HG02852 (cell line): ENCODE results near the gene ITPR2.
"Not testable (repeated sequence)": the region's sequence is repeated elsewhere in the genome, so short reads cannot be mapped to it uniquely, and the experiment has no call there.

Source experiments
- ATAC-seq: cut with Tn5 transposase; IDR thresholded peaks from one replicate; pipeline ENCODE4 v1.9.1; 2021; ENCODE audit warnings: mild to moderate bottlenecking, moderate library complexity; ENCODE audit not compliant: unreplicated experiment

Gene ITPR2

DNA sequence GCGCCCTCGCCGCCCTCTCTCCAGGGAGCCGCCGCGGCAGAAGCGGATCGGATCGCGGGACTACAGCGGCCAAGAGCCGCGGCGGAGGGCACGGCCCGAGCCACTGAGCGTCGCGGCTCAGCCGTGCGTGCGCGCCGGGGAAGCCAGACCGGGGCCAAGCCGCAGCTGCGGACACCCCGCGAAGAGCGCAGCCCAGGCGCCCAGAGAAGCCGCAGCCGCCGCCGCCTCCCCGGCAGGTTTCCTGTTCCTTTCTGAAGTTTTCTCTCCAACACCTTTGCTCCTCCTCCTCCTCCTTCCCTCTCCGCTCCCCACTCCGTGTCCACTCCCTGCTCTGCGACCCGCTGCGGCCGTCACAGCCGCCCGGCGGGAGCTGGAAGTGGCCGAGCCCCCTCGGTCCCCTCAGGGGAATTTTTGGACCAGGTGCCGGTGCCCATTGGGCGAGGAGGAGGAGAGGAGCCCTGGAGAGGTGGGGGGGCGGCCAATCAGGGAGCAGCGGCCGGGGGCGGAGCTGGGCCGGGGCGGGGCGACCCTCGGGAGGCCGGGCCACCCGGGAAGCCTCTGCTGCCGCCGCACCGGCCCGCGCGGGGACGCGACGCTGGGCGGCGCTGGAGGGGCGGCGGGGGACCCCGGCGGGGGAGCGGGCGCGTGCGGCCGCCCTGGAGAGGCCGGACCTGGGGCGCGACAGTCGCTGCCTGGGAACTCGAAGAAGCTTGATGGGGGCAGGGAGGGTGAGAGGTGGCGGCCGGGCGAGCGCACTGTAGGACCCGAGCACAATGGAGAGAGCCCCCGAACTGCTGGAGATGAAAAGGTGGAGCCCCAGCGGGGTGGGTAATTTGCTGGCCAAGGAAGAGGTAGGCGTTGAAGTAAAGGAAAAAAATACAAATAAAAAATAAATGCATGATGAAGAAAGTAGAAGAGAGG, at the start of gene ITPR2:
TSS of gene ITPR2 (minus strand) at position 373 of the 921 bp plus-strand sequence. CDS start 413 bp downstream, outside the sequence.
- peak; percentile 76 for ATAC-seq

DNA sequence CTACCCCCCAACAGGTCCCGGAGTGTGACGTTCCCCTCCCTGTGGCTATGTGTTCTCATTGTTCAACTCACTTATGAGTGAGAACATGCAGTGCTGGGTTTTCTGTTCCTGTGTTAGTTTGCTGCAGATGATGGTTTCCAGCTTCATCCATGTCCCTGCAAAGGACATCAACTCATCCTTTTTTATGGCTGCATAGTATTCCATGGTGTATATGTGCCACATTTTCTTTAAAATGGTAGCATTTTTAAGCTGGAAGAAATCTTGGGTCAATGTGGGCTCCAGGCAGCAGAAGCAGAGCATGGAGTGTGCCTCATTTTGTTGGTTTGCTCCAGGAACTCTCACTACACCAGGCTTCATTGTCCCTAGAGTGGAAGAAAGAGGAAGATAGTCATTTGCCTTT, 47.6 kb upstream of the ITPR2 start:
- no peak for ATAC-seq

DNA sequence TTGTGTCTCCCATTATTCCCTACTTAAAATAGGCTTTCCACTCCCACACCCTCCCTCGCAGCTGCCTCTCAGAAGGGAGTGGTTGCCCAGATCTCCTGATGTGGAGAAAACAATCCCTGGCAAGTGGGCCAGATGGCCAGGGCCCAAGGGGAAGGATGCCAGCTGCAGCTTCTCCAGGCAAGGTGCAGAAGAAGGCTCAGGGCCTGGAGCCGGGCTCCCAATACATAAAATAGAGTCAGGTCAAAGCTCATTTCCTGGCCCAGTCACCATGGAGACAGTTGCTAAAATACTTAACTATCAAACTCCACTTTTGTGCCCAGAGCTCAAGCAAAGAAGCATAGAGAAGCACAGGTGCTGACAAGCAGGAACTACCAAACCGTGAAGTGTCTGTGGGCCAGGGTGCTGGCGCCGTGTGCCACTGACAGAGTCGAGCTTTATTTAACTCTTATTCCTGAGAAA, 45.7 kb upstream of the ITPR2 start:
- peak; percentile 42 for ATAC-seq

DNA sequence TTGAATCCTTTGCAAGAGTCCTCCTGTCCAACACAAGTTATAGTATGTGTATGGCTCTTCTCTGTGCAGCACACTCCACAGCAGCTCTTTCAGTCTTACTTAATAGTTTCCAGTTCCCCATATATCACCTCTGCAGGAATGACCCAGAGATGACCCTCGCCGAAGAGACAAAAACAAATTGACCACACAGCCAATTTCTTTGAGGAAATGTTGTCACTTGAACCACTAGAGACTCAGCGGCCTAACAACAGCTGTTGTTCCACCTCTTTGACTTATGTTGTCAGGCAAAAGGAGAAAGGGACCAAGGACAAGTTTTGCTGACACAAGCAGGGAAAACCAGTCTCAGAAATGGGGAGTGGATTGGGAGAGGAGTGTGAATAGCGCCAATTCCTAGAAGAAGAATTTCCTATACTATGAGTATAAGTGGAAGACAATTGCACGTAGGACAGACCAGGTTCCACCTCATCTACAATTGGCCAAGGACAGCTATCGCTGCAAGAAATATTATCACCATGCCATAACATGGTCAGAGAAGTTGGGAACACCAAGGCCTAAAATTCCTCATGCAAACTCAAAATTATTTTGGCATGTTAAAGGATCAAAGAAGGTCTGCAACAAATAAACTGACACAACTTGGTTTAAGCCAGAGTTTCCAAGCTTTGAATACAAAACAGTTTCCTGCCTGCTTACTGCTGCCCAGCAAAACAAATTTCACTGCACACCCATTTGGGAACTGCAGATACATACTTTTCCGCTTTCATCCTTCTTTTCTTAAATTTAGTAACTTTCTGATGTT, 41.7 kb upstream of the ITPR2 start:
- ATAC-seq = peak; percentile 66

DNA sequence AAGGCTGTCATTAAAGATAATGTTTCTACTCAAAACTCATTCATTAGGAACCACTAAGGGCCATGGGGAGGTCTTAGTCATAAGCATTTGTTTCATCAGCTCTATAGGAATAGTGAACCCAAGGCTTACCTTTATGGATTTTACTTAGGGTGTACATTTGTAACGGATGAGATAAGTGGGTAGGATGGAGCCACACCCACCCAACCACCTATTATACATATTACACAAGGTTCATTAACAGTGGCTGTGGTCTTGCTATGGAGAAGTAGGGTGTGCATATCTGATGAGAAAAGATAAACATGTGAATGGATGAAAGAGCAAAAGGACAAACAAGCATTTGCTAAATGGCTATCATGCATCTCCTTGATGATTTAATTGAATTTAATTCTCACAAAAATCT, 39.6 kb upstream of the ITPR2 start:
- no peak for ATAC-seq

DNA sequence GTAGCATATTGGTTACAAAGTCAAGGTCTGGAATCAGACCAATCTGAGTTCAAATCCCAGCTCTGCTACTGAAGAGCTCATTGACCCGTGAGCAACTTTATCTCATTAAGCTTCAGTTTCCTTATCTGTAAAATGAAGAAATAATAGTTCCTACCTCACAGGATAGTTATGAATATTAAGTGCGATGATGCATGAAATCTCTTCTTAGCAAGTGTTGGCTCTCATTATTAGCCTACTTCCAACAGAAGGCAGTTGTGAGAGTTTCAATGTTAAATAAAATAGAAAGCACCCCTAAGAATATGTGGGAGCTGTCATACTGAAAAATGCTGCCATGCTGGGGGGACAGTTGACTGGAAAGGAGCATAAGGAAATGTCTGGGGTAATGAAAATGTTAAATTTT, 39.0 kb upstream of the ITPR2 start:
- no peak for ATAC-seq

DNA sequence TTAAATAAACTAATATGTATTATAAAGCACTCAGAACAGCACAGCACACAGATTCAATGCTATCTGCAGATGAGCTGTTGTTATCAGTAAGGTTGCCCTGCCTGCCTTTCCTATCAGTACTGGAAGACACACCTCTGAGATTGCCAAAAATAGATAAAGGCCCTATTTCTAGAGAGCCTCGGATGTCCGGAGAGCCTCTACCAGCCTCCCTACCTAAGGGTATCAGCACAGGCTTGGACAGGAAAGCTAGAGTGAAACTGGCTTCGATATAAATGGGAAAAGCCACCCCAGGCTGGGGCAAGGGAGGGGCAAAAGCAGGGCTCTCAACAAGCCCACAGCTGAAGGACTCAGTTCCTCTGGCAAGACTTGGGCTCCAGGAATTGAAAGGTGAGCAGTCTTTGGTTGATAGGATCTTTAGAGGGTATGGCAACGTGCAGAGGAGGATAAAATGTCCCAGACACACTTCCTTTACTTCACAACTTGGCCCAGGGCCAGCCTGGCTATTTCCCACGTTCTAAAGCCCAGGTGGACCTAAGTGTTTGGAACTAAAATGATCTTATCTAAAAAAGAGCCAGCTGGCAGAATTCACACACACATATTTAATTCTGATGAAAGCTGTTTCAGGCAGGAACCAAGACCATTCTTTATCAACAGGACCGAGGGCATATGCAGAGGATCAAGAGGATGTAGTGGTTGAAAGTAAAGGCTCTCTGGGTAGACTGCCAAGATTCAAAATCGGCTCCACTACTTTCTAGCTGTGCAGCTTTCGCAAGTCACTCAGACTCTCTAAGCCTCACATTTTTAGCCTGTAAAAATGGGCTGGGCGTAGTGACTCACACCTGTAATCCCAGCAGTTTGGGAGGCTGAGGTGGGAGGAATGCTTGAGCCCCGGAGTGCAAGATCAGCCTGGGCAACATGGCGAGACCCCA, 37.8 kb upstream of the ITPR2 start:
- ATAC-seq = no peak

DNA sequence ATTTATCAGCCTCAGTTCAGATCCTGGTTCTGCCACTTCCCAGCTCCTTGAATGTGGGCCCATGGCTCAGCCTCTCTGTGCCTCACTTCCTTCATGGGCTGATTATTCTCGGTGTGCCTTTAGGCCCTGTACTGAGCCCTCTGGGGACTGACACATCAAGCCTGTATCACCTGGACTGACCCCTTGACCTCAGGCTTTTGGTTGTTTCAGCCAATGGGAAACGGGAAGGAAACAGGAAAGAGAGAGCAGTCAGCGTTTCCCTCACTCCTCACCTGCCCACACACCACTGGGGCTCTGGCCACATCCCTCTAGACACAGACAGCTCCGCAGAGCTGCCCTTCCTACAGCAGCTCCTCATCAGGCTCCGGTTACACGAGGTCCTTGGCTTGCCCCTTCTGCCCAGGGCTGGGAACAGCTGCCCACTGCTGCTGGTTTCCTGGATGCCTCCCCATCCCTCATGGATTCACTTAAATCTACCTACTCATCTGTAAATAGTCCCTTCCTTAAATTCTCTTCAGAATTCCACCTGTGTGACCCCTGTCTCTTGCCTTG, 37.0 kb upstream of the ITPR2 start:
- no peak for ATAC-seq

DNA sequence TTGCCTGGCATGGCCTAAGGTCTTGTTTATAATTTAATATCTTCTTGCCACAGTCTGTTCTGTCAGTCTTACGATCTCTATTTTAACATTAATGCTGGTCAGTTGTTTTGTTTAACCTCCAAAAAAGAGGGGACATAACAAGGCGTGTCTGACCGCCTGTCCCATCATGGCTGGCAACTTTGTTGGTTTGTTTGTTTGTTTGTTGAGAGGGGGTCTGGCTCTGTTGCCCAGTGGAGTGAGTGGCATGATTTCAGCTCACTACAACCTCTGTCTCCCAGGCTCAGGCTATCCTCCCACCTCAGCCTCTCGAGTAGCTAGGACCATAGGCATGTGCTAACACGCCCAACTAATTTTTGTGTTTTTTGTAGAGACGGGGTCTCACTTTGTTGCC, 36.1 kb upstream of the ITPR2 start:
- no peak for ATAC-seq

DNA sequence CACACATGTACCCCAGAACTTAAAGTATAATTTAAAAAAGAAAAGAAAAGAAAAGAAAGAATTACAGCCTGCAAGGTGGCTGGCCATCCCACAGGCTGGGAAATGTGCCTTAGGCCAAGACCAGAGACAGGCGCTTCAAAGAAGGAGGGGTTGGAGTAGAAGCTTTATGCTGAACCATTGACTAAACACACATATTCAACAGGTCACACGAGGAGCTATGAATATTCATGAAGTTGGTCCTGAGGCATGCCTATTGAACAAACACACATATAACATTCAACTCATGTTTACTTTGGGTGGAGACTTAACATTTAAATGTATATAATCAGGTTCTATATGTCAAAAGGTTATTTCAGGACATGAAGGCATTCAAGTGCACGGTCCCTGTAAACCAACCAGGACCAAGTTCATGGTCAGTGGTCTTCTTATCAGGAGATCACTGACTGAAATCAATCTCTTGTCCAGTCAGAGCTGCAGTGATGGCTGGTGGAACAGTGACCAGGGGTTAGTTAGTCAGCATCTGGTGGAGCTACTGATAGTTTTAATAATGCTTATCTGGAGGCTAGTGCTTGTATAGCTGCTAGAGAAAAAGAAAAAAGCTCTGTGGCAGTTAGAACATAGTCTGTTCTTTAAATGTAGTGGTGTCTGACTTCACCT, 35.6 kb upstream of the ITPR2 start:
- ATAC-seq = no peak

DNA sequence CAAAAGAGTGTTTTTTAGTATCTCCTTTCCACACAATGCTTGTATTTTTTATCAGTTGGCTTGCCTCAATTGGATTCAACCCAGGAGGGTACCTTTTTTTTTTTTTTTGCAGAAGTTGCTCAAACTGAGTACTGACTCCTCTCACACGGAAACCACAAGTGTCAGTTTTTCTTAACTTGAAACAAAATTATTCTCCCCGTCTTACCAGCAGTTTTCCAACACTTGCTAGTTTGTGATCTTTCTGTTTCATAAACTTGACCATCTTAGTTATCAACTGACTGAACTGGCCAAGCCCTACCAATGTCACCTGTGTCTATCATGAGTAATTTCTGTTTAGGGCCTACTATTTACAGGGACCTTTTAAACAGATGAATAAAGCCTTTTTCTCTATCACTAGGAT, 34.1 kb upstream of the ITPR2 start:
- ATAC-seq = peak; percentile 72

DNA sequence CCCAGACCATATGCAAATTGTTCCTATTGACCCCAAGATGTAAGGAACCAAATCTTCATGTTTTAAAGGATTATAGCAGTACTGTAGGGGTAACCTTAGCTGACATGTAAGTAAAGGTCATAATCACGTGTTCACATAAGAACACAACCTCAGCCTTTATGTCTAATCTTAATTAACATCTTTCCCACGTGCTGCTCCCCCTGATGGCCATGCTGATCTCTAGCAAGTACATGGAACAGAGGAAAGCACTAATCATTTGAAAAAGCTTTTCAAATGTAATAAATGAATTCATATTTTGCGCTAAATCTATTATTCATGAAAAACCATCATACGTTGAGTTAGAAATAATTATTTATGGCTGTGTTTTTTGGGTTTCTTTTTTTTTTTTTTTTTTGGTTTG, 30.5 kb upstream of the ITPR2 start:
- no peak for ATAC-seq

DNA sequence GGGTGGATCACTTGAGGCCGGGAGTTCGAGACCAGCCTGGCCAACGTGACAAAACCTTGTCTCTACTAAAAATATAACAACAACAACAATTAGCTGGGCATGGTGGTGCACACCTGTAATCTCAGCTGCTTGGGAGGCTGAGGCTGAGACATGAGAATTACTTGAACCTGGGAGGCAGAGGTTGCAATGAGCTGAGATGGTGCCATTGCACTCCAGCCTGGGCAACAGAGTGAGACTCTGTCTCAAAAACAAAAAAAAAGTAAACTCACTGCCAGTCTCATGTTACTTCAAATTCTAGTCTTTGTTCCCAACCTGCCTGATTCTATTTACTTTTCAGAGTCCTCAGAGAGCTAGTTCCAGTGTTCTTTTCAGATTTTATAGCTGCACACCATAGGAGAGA, 29.8 kb upstream of the ITPR2 start:
- not testable (repeated sequence) for ATAC-seq

DNA sequence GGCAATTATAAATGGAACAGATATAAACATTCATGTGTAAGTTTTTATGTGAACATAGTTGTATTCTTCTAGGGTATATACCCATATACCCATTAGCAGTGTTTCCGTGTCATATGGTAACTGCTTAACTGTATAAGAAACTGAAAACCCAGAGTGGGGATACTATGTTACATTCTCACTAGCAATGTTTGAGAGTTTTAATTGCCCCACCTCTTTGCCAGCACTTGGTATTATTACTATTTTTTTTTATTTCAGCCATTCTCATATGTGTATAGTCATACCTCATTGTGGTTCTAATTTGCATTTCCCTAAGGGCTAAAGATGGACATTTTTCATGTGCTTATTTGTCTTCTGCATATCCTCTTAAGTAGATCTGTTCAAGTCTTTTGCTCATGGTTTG, 28.7 kb upstream of the ITPR2 start:
- no peak for ATAC-seq

DNA sequence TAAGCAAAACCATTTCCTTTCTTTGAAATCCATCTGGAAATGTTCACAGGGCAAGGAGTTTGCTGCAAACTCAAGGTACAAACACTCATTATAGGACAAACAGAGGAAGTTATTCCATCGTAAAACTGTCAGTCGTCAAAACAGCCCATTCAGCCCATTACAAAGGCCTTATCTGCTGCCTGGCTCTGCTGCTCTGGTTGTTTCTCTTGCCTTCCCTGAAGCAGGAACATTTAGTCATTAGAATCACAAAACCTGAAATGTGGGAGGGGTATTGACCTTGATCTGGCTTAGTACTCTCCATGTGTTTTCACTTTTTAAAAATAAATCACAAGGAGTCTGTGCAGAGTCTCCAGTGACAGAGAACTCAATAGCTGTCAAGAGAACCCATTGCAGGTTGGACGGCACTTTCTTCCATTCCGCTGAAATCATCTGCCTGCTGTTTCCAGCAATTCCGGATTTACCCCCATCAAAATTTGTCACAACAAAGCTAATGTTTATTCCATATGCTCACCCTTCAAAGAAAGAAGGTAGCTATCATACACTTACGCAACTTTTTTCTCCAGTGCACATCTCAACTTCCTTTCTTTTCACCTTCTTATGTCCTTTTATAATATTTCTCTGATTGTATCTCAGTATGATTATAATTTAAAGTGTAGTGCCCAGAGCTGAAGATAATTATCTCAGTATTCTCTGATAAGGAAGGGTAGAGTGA, 24.6 kb upstream of the ITPR2 start:
- no peak for ATAC-seq

DNA sequence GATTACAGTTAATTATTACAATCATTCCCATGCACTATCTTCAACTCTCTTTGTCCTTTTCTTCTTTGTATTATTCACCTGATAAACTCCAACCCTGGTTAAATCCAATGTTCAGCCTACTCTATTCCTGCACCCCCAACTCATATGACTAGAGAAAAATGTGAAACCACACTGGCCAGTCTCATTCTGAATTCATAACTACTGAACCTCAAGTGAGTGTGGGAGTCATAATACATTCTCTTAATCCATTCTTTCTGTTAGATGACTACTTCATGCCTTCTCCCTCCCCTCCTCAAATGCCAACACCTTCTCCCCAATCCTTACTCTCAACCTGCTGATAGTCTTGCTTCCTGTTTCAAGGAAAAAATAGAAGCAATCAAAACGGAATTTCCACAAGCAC, 22.3 kb upstream of the ITPR2 start:
- ATAC-seq = no peak

DNA sequence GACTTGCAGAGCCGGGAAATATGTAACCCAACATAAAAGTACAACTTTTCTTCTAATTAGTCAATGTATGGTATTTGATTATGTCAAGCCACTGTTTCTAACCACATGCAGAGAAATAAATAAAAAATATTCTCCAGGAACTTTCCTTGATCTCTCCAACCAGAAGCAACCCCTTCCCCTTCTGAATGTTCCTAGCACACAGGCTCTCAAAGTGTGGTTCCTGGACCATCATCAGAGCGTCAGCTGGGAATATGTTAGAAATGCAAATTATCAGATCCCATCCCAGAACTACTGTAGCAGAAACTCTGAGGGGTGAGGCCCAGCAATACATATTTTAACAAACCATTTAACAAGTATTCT, 21.0 kb upstream of the ITPR2 start:
- no peak for ATAC-seq

DNA sequence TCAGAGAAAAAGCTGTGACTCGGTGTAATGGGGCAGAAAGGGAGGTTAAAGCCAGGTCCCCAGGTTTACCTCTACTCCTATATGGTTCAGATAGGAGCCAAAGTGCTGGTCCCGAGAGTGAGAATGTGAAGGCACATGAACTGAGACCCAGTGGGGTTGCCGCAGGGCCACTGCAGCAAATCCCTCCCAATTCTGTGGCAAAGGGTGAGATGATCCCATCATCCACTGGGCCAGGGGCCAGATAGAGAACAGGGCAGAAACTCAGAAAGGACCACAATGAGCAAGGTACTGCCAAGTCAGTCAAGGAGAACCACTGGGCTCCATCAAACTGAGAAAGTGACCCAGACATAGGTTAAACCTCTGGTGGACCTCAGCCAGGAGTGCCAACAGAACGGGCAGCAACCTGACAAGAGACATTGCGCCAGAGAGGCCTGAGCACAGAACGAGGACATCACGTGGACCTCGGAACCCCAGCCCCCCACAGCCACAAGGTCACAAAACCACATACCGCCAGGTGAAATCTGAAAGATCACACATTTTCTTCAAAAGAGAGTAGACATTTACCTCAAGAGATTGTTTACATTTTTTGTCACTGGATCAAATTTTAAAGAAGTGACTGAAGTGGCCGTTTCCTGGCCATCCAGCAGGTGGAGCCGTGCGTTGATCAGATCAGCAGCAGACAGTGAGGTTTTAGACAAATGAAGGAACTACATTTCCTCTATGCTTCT, 20.5 kb upstream of the ITPR2 start:
- peak; percentile 79 for ATAC-seq
